NT2/D1 (cell line): ENCODE measurements around the gene CC2D2A.

Experiments
- SUZ12 ChIP-seq: IDR thresholded peaks from 2 replicates; pipeline ENCODE4 v1.6.1; 2011; ENCODE audit not compliant: insufficient read length, insufficient read depth; ENCODE audit errors: extremely low read depth
- YY1 ChIP-seq: IDR thresholded peaks from 2 replicates; pipeline ENCODE4 v1.6.1; 2011; ENCODE audit not compliant: insufficient read length, insufficient read depth
- ZNF274 ChIP-seq: IDR thresholded peaks from 2 replicates; pipeline ENCODE4 v1.6.1; 2011; ENCODE audit warnings: mild to moderate bottlenecking, low read depth, low read length

DNA sequence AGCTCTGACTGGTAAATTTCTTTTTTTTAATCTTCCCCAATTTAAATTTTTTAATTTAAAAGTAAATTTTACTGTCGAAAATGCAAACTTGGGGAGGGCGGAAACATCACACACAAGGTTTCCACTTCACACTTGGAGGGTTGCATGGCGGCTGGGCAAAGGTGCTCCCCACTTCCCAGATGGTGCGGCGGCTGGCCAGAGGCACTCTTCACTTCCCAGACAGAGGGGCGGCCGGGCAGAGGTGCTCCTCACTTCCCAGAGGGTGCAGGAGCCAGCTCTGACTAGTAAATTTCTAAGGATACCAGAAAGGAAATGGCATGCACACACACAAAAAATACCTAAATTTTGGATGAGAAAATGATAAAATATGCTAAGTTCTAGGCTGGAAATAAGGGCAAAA lies 25.4 kb upstream of the CC2D2A start:
- no peak for TF ChIP-seq ZNF274
- no peak for TF ChIP-seq YY1
- no peak for TF ChIP-seq SUZ12
